Endothelial cell of umbilical vein (primary cell): ENCODE data around the gene TNFAIP6.

ENCODE experiments used
- MAX ChIP-seq: IDR thresholded peaks from 2 replicates; pipeline ENCODE4 v1.6.1; 2011; ENCODE audit not compliant: insufficient read depth, insufficient read length
- TF ChIP-seq, protein P1 (sequence below), 2 donors: IDR thresholded peaks; 1 replicate in 1 of 2; 2 replicates in 1 of 2; pipeline ENCODE4 v1.5.1; 2011; ENCODE audit warnings: low read length in 2 of 2, mild to moderate bottlenecking in 2 of 2, moderate library complexity in 2 of 2, control low read depth in 1 of 2, inconsistent platforms in 1 of 2, low read depth in 1 of 2; ENCODE audit not compliant: insufficient read depth in 1 of 2; ENCODE audit errors: extremely low read depth in 1 of 2

DNA sequence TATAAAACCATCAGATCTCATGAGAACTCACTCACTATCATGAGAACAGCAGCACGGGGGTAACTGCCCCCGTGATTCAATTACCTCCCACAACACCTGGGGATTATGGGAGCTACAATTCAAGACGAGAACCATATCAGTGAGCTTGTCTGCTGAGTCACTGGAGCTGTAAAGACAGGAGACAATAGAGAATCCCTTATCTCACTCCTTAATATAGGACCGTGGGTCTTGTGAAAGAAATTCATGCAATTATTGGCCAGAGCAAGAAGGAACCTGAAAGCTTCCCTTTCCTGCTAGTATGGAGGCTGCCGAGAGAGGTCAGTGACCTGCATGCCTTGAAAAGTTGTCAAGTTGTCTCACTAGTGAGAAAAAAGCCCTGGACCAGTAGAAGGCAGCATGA, 9.5 kb upstream of the TNFAIP6 start:
- TF ChIP-seq, protein P1, sequence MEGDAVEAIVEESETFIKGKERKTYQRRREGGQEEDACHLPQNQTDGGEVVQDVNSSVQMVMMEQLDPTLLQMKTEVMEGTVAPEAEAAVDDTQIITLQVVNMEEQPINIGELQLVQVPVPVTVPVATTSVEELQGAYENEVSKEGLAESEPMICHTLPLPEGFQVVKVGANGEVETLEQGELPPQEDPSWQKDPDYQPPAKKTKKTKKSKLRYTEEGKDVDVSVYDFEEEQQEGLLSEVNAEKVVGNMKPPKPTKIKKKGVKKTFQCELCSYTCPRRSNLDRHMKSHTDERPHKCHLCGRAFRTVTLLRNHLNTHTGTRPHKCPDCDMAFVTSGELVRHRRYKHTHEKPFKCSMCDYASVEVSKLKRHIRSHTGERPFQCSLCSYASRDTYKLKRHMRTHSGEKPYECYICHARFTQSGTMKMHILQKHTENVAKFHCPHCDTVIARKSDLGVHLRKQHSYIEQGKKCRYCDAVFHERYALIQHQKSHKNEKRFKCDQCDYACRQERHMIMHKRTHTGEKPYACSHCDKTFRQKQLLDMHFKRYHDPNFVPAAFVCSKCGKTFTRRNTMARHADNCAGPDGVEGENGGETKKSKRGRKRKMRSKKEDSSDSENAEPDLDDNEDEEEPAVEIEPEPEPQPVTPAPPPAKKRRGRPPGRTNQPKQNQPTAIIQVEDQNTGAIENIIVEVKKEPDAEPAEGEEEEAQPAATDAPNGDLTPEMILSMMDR (IDR thresholded peaks at IDR 0.05; ENCODE audit: extremely low read depth in 1 of 2, insufficient read depth in 1 of 2, low read depth in 1 of 2, low read length in 2 of 2) = no peak
- no peak for TF ChIP-seq MAX
